ENCODE data around the gene GIPR.

- no peak for TF ChIP-seq POLR2A (IDR thresholded peaks at IDR 0.05)
- TF ChIP-seq CTCF (IDR thresholded peaks at IDR 0.05 in 8 of 11, conservative IDR thresholded peaks at IDR 0.05 in 3 of 11): no peak
- TF ChIP-seq POLR2AphosphoS5 (IDR thresholded peaks at IDR 0.05): peak in 1 of 3 donors; percentile 10
These were observed 46.6 kb upstream of the GIPR start for GRCh38 chr19:45621389-45621788.
